Measurements from ENCODE around the gene FADS3.
A peak's percentile ranks its signal among the peaks of the same experiment; 100 is the strongest.
"Not testable (repeated sequence)": the region's sequence is repeated elsewhere in the genome, so short reads cannot be mapped to it uniquely, and the experiment has no call there.

Gene FADS3

DNA sequence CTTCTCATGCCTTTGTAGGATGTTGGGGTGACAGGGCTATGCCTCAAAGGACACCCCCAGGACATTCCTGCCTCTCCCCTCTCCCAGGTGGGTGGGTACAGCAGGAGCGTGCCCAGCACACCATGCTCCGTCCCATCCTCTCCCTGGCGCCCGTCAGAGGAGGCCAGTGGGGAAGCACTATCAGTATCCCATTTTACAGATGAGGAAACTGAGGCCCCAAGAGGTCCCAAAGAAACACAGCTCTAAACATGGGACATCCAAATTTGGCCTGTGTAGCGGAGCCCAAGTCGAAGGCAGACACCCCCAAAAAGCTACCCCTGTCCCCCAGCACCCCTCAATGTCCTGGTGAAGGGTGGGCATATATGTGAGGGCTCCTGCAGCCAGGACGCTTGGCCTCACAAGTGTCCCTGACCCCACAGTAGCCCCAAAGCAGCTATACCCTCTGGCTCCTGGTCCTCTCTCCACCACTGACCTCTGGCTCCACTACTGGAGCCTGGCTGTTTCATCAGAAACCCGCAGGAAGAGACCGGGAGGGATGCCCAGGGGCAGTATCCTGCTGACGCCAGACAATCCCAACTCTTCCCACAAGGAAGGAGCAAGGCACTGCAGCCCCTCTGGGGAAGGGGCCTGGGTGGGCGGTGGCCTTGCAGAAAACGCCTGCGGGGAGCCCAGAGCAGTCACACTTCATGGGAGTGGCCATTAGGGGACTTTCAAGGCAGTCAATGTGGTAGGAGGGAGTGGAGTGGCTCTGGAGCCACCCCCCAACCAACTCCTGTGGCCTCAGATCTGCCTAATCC lies 5.4 kb downstream of the FADS3 start:
- no peak for DNase-seq
- TF ChIP-seq POLR2A (IDR thresholded peaks at IDR 0.05; ENCODE audit: low read length), result no peak
- no peak for TF ChIP-seq GATA1 (IDR thresholded peaks at IDR 0.05; ENCODE audit: low read depth, low read length)

DNA sequence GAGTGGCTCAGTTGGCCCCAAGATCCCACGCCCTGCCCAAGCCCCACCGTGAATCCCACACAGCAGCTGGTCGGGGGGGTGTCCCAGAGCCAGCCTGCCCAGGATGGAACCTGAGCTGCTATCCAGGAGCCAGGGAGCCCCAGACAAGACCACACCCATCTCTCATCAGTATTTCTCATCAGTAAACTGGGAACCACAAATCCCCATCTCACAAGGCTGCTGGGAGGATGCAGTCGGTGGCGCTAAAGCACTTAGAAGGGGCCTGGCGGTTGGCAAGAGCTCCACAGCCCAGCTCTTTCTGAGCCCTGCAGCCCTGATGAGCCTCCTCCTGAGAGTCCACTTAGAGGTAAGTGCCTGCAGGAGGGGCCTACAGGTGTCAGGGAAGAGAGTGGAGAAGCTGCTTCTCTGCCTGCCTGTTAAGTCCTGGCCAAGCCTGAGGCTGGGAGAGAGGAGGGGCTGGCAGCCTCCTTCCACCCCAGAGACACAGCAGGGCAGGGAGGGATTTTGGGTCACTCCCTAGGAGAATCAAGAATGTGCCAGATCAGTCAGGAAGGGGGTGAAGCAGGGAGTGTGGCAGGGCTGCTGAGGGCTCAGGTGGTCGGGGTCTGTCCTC lies 6.1 kb downstream of the FADS3 start:
- DNase-seq, result peak; percentile 31 to 37
- no peak for TF ChIP-seq GATA1 (IDR thresholded peaks at IDR 0.05; ENCODE audit: low read depth, low read length)
- TF ChIP-seq POLR2A (IDR thresholded peaks at IDR 0.05; ENCODE audit: low read length), result no peak

DNA sequence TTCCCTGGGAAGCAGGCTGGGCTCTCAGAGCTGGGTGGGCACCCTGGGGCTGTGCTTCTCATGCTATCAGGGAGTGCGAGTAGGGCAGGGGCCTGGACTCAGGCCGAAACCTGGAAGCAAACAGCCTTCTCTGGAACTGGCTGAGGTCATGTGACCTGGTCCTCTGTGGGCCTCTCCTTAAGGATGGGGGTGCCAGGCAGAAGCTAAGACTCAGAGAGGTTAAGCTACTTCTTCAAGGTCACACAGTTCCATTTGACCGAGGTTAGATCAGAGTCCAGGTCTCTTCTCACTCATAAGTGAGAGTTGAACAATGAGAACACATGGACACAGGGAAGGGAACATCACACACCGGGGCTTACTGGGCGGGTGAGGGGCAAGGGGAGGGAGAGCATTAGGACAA lies 7.4 kb downstream of the FADS3 start:
- DNase-seq, result no peak
- TF ChIP-seq GATA1 (IDR thresholded peaks at IDR 0.05; ENCODE audit: low read depth, low read length) (no peak), POLR2A (IDR thresholded peaks at IDR 0.05; ENCODE audit: low read length) (no peak)

DNA sequence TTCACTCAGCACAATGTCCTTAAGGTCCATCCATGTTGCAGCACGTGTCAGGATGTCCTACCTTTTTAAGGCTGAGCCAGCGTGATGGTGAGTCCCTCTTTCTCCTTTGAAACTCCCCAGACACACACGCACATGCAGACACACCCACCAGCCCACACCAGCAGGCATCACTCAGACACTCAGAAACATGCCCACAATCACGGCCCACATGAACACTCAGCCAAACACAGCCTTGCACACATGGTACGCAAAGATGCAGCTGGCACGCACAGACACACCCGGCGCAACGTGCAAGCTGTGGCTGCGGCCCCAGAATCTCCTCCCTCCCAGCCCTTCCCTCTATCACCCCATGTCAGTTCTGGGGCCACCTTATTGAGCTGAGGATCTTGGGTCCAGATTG lies 8.0 kb downstream of the FADS3 start:
- no peak for DNase-seq
- TF ChIP-seq GATA1 (IDR thresholded peaks at IDR 0.05; ENCODE audit: low read depth, low read length) (no peak), POLR2A (IDR thresholded peaks at IDR 0.05; ENCODE audit: low read length) (no peak)

DNA sequence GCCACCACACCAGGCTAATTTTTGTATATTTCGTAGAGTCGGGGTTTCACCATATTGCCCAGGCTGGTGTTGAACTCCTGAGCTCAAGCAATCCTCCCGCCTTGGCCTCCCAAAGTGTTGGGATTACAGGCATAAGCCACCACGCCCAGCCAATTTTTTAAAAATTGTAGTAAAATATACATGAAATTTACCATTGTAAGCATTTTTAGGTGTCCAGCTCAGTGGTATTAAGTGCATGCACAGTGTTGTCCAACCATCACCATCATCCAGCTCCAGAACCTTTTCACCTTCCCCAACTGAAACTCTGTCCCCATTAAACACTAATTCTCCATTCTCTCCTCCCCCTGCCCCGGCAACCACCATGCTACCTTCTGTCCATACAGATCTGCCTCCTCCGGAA lies 8.5 kb downstream of the FADS3 start:
- DNase-seq, result no peak
- no peak for TF ChIP-seq POLR2A (IDR thresholded peaks at IDR 0.05; ENCODE audit: low read length)
- no peak for TF ChIP-seq GATA1 (IDR thresholded peaks at IDR 0.05; ENCODE audit: low read depth, low read length)

DNA sequence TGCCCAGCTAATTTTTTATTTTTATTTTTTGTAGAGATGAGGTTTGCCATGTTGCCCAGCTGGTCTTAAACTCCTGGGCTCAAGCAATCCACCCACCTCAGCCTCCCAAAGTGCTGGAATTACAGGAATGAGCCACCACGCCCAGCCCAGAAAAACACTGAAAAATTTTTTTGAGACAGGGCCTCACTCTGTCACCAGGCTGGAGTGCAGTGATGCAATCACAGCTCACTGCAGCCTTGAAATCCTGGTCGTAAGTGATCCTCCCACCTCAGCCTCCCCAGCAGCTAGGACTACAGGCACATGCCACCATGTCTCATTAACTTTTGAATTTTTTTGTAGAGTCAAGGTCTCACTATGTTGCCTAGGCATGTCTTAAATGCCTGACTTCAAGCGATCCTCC lies 9.1 kb downstream of the FADS3 start:
- DNase-seq, result not testable (repeated sequence)

DNA sequence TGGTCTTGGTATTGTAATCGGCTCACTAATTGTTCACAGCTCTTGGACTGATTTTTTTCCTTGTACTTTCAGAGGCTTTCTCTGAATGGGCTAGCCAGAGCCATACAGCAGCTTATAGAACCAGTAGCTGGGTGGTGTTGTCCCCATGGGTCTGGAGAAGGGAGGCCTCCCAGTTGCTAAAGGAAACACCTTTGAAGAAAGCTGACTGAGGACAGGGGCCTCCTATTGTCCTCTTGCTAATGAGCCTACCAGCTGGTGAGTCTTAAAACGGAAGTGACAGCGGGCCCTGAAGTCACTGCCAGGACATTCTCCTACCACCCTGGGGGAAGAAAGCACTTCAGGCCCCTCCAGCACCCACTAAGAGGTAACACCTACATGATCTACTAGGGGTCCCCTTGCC lies 9.9 kb downstream of the FADS3 start:
- TF ChIP-seq POLR2A (IDR thresholded peaks at IDR 0.05; ENCODE audit: low read length) (no peak), GATA1 (IDR thresholded peaks at IDR 0.05; ENCODE audit: low read depth, low read length) (no peak)
- no peak for DNase-seq

DNA sequence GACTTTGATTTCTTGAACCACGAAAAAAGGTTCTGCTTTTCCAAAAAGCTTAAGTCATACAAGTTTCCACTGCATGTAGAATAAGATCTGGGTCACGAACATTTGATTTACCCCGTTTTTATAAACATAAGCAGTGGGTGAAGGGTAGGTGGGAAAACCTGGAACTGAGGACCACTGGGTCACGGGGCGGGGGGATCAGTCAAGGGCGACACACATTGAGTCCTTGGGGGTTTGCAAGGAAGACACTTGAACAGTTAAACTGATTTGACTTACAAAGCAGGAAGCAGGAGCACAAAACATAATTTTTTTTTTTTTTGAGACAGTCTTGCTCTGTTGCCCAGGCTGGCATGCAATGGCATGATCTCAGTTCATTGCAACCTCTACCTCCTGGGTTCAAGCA lies 10.9 kb downstream of the FADS3 start:
- no peak for TF ChIP-seq GATA1 (IDR thresholded peaks at IDR 0.05; ENCODE audit: low read depth, low read length)
- no peak for TF ChIP-seq POLR2A (IDR thresholded peaks at IDR 0.05; ENCODE audit: low read length)
- no peak for DNase-seq

DNA sequence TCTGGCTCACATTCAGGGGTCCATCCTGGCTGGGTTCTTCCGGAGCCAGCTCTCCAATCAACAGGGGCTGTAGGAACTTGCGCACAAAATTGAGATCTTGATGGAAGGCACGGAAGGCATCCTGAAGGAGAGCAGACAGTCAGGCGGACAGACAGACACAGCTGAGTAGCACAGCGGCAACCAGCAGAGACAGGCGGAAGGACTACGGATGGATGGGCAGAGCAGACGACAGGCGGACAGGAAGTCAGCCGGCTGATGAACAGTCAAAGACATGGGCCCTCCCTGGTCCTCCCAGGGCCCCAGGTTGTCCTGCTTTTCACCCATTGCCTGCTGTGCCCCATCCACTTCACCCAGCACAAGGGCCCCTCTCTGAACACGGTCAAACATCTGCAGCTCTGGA lies 11.3 kb downstream of the FADS3 start:
- TF ChIP-seq GATA1 (IDR thresholded peaks at IDR 0.05; ENCODE audit: low read depth, low read length) (no peak), POLR2A (IDR thresholded peaks at IDR 0.05; ENCODE audit: low read length) (no peak)
- DNase-seq, result no peak

DNA sequence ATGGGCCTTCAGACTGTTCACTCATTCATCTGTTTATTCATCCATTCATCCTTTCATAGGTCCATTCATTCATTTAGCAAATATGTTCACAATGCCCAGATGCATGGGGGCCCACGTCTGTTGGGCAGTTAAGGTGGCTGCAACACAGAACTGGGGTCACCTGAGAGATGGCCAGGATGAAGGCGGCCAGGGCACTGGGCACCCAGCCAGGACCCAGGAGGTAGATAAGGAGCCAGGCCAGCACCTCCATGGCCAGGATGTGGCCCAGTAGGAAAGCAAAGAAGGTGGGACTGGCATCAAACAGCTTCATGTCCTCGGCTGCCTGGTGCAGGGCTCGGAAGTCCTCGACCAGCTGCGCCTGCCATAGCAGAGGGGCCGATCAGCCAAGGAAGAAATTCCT lies 12.2 kb downstream of the FADS3 start:
- DNase-seq, result no peak
- TF ChIP-seq GATA1 (IDR thresholded peaks at IDR 0.05; ENCODE audit: low read depth, low read length) (no peak), POLR2A (IDR thresholded peaks at IDR 0.05; ENCODE audit: low read length) (no peak)

DNA sequence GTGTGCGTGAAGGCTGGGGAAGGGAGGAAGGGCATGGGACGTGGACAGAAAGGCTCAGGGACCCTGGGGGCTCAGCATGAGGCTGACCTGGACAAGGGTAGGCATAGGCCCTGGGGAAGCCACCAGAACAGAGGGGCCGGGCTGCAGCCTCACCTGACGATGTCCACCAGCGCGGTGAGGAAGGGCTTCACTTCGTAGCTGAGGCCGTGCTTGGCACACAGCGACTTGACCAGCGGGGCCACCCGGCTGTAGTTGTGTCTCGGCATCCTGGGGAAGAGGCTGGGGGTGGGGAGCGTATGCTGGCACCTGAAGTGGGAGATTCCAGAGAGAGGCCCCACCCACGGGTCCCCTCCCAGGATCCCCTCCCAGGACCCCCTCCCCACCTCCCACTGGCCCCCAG lies 15.6 kb downstream of the FADS3 start:
- no peak for TF ChIP-seq POLR2A (IDR thresholded peaks at IDR 0.05; ENCODE audit: low read length)
- no peak for DNase-seq

DNA sequence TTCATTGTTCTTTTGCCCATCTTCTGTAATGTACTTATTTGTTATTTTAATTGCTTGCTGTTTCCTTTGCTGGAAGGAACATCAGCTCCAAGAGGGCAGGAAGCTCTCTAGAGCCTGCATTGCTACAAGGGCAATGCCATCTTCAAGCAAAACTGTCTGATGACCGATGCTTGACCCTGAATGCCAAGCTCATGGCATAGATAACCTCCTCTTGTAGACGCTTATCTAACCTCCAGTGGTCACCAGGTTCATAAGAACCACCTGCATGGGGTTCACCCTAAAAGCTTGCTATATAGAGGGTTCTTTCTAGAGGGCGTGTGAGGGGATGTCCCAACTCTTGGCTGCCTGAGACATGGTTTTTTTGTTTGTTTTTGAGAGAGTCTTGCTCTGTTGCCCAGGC lies 16.5 kb downstream of the FADS3 start:
- DNase-seq, result no peak
- no peak for TF ChIP-seq POLR2A (IDR thresholded peaks at IDR 0.05; ENCODE audit: low read length)
- no peak for TF ChIP-seq GATA1 (IDR thresholded peaks at IDR 0.05; ENCODE audit: low read depth, low read length)

DNA sequence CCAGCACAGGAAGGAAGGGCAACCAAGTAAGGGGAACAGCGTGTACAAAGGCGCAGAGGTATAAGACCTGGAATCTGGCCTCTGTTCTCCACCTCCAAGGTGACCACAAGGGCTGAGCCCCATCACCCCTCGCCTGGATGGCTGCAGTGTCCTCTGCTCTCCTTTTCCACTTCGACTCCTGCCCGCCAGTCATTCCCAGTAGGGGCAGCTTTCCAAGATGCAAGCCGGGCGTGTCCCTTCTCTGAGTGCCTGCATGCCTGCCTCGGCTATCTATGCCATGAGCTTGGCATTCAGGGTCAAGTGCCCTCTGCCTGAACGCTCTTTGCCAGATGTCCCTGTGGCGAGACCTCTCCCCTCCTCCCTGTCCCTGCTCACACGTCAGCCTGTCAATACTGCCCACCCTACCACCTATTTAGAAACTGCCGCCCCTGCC lies 17.0 kb downstream of the FADS3 start:
- TF ChIP-seq POLR2A (IDR thresholded peaks at IDR 0.05; ENCODE audit: low read length) (no peak), GATA1 (IDR thresholded peaks at IDR 0.05; ENCODE audit: low read depth, low read length) (no peak)
- no peak for DNase-seq

DNA sequence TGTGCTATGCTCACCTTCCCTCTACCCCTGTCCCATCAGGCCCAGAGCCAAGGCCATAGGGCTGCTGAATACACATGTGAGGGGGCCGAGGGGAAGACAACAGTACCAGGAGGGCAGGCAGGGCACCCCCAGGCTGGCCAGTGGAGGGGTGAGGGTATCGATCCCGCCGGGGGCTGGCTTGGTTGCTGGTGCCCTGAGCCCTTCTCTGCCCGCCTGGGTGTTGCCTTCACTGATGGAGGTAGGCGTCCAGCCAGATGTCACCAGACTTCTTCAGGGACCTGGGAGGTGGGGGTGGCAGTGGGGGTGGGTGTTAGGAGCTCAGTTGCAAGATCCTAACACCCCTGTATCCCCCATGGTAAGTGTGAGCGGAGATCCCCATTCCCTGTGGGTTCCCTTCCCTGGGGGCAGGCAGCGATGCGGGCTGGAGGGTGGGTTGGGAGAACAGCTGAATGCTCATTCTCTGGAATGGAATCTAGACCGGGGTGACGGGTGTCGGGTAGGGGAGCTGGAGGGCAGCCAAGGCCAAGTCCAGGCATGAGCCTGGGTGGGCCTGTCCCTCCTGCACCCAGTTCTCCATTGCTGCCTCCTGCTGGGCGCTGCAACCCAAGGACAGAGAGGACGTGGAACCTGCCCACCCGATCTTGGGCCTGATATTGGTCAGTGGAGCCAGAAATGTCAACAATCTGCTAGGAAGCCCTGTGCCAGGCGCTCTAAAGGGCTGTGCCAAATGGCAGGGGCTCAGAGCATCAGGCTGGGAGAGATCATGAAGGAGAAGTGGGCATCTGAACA lies 17.6 kb downstream of the FADS3 start:
- DNase-seq, result no peak
- TF ChIP-seq POLR2A (IDR thresholded peaks at IDR 0.05; ENCODE audit: low read length), result no peak
- no peak for TF ChIP-seq GATA1 (IDR thresholded peaks at IDR 0.05; ENCODE audit: low read depth, low read length)

Measured in erythroblast (primary cell).